SKM-1 (cell line): ENCODE results near the gene ZIC4.

ENCODE experiments used
- DNase-seq: peaks from one replicate; lab custom pipeline; 2025; ENCODE audit not compliant: unreplicated experiment; lab: John Stamatoyannopoulos, UW

ZIC4 gene

DNA sequence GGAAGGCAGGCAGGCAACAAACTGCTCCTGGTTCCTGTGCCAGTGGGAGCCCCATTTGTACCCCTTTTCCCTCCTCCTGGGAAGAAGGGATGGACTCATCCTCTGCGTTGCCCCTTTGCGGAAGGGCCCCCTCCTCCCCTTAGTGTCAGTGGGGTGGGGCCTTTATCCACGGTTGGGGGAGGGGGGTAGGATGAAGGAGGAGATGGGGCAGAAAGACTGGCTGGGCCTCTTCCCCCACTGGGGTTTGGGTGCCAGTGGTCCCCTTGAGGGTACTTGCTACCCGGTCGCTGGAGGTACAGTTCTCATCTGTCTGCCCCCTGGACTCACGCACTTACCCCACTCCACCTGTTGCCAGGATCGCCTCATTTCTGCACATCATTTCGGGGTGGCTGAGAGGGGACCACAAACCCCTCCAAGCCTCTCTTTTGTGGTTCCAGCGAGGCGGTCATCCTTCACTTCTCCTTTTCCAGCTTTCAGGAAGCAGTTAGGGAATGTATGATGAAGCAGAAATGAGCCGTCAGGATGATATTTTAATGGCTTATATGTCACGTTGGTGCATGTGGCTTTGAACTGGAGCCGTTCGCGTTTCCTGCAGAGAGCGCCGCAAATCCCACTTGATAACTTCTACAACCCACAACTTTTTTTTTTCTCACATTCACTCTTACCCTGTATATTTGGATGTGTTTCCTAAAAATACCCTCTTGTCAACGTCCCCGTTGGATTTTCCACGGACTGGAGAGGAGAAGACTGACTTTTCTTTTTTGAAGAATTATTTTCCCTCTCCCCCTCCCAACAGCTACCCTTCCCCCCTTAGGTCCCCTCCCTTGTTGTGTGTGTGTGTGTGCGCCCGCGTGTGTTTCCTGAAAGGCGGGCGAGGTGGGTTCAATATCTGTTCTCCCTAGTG, at the start of gene ZIC4:
Gene ZIC4 (minus strand): TSS at position 516 of the 904 bp plus-strand sequence. CDS start 3,746 bp downstream, outside the sequence.
- no peak for DNase-seq

DNA sequence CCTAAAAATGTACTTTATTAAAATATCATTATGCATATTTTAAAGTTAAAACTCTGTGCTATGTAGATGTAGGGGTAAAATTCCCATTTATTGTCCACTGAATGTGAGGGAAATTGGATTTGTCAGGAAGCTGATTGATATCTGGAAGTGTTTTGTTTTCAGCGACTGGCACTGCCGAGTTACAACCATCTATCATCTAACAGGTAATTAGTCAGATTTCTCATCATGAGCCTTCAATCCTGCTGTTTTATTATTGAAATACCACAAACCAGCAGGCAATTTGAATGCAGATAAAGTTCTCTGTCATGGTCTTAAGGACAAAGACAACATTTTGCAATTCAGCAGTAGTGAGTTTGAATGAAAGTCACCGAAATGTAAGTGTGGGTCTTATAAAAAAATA, 43.3 kb upstream of the ZIC4 start:
- DNase-seq = no peak

DNA sequence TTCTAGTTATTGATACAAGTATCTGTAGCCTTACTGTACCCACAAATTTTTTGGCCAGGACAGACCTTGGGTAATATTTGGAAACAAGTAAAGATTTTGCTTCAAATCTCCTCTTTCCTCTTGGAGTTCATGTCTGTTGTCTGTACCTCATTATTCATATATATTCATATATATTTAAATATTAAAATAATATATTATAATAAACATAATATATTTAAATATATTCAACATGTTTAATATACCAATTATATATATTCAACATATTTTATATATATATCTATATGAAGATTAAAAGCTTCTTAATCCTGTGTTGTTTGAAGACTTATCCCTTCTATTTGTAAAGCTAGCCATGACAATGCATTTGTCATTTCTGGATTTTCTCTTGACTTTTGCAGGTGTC, 40.9 kb upstream of the ZIC4 start:
- DNase-seq = no peak

DNA sequence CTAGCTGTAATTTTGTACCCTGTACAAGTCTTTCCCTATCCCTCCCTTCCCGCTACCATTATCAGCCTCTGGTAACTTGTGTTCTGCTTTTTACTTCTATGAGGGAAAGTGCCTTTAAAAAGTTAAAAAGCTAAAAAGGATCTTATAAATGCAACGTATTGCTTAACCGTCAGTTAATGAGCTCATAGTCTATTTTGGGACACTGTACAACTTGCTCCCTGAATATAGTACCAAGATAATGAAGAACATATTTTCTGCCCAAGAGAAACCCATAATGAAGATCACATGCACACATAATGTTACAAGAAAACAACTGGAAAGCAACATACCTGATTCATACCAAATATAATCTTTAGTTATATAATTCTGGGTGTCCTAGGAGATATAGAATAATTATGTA, 25.4 kb upstream of the ZIC4 start:
- DNase-seq = no peak

DNA sequence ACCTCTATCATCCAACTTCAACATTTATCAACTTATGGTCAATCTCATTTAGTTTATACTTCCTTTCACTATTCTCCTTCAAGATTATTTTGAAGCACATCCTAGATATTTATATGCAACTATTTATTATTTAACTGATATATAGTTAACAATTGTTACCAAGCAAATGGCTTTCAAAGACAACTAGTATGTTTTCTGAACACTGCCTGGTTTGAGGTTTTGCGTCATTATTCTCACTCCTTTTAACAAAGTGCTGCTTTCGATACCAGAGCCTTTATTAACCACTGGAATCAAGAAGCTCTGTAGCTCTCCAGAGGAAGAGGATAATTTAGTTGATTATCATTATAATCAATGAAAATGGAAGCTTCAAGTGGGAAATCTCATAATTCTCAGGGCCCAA, 22.4 kb upstream of the ZIC4 start:
- DNase-seq = no peak

DNA sequence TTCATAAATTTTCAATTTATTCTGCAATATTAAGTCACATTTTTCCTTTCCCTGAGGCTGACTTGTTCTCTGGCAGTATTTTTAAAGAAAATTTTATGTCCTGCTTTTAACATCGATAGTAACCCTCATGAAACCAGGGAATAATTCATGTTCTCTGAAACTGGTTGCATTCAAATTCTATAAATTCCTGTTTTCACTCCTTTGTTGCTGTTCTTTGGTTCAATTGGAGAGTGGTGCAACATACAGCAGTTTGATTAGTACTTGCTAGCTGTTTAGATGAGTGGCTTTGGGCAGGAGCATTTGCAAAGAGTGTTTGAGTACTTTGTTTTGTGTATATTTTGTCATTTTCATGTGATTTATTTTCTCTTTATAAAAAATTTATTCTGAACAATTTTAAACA, 22.0 kb upstream of the ZIC4 start:
- DNase-seq = no peak

DNA sequence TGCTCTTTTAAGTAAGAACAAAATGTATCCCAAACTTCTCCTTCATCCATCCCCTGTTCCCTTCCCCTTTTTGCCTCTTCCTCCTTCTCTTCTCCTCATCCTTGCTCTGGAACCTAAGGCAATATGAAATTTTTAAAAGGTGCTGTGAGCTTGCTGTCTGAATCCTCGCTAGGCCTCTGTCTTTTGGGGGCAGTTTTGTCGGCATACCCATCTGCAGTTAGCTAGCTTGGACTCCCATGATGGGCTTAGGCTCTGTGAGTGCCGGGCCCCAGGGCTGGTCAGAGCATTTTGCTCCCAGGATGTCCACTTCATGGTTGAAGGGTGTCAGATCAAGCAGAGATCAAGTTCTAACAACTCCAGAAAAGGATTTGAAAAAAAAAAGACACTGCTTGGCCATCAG, 21.4 kb upstream of the ZIC4 start:
- no peak for DNase-seq

DNA sequence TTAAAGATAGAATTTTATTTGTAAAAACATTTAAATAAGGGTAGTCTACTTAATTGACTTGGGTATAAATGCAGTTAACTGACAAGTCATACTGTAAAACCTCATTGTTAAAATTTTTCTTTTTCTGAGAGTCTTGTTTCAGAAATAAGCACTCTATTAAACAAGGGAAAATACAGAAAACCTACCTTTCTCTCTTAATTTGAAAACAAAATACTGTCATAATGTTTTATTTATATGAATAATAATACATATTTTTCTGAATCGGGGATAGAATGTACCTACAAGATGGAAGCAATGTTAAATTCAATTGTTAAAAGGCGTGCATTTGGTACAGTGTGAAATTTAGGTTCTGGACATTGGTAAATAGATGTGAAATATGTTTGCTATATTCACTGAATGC, 20.6 kb upstream of the ZIC4 start:
- no peak for DNase-seq

DNA sequence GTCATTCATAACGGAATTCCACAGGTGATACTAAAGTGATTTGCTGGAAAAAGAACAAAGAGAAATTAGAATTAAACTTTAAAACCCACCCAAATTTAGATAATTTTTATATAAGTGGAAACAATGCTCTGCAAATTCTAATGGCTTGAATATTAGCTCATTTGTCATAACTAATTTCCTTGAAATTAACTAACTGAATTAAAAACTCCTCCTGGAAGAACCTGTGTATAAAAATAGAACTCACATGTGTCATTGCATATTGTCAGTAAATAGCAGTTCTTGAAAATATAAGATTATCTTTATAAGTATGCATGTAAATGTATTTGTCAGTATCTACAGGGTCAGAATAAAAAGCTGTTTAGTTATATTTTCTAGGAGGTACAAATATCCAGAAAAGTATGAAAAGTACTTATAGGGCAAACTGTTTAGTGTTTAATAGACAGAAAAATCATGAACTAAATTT, 19.1 kb upstream of the ZIC4 start:
- DNase-seq = no peak

DNA sequence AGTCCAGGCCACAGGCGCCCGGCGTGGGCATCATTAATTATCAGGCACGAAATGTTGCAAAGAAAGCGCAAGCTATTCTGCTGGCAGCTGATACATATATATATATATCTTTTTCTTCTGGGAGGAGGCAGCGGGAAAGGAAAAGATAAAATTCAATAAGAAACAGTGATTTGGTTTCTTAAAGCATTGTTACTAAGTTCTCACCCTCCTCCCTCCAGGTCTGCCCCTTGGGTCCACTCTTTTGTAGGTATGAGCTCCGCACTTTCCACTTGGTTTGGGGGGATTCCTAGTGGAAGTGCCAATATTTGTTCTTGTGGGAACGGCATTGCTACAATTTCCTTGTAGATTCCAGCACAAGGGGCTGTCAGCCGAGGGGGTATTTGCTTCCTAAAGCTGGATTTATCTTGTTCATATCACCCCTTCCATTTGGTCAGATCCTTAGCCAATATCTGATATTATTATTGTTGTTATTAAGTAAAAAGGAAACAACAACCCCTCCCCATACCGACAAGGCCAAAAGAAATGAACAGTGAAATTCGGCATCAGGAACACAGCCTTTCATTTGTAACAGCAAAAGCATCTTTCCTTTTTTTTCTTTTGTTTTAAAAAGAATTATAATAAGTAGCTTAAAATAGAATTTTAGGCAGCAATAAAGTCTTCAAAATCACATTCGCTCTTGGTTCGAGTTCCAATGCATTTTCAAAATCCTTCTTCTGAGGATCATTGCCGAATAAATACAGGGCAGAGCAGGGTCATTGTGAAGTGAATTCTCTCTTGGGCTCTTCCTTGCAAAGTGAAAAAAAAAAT, 18.4 kb upstream of the ZIC4 start:
- DNase-seq = no peak

DNA sequence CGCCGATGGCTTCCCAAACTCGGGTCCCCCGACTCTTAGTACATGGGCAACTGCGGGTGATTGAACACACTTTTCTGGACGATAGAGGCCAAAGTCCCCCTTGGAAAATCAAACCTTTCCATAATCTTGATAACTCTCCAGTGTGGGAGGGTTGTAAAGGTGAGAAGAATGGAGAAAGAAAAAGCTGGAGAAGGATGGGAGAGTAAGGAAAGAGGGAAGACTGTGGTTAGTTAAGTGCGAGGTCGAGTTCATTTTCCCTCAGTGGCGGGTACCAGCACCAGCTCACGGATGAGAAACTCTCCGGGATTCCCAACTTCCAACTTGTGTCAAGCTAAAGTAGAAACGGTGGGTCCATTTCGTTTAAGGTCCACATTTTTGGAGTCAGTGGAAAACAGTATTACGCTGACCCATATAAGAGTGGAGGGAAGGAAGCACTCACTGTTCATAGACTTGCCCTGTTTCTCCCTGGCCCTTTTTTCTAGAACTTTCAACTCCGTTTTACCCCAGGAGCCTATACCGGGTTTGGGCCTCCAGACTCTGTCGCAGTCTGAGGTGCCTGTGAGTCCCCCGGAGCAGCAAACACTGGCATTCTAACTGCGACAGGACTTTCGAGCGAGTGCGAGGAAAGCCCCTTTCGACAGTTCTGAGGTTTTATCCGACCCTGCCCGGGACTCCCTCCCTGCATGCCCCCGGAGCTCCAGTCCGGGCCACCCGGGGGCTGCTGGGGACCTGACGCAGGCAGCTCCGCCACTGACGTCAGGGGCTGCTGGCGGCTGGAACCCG, 17.6 kb upstream of the ZIC4 start:
- DNase-seq = no peak

DNA sequence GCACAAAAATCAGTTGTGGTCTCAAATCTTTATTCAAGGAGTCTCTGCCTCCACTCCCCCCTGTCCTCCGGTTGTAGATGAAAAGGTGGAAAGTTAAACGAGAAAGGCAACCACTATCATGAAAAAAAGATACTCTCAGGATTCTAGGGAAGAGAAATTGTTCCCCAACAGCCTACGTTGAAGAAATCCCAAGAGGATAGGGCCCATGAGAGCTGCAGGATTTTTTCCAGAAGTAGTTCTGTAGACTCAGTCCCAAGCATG, 17.1 kb upstream of the ZIC4 start:
- no peak for DNase-seq

DNA sequence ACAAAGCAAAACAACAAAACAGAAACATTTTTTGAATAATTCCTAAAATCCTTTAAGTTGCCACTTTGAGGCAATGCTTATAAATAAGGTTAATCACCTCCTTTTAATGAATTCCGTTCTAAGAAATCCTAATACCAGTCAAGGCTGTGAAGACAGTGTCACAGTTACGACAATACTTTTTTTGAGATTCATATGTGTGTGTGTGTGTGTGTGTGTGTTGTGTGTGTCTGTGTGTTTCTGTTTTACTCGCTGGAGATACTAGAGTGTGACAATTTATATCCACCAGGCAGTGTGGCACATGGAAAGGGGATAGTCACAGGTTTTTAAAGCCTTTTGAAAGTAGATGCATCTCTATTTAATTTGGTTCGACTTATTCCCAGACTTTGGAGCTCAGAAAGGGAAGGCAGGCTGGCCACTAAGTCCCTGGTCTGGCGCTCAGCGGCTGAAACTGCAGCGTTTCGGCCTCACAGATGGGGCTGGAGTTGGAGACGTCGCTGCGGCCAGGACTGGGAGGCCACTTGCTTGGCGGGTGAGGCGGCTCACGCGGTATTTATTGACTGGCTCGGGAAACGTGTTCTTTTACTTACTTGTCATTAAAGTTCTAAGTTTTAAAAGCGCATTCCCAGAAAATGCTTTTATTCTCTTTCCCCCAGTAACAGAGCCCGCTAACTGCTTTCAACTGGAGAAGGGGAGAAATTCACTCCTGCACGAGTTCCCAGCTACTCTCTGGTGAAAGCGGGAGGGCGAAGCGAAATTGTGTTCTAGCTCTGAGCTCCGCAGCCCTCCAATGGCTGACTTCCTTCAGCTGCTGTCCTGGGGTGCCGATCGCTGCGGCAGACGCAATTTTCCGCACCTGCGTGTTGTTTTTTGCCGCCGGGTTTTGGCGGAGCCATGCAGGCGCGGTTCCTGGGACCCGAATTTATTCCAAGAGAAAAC, 16.5 kb upstream of the ZIC4 start:
- no peak for DNase-seq

DNA sequence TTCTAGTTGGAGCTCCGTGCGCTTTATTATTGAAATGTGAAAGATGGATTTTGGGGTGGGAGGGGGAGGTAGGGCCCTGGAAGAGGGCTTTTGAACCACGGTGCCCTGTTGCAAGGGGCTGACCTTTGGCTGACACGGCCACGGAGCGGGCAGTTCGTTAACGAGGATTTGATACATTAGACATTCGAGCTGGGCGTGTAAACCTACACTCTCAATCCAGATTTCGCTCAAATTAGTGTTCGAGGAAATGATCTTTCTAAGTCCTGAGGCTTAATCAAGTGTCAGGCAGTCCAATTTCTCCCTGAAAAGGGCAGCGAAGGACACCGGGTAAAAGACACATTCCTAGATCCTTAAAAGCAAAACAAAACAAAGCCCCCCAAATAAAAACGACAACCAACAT, 15.9 kb upstream of the ZIC4 start:
- DNase-seq = no peak

DNA sequence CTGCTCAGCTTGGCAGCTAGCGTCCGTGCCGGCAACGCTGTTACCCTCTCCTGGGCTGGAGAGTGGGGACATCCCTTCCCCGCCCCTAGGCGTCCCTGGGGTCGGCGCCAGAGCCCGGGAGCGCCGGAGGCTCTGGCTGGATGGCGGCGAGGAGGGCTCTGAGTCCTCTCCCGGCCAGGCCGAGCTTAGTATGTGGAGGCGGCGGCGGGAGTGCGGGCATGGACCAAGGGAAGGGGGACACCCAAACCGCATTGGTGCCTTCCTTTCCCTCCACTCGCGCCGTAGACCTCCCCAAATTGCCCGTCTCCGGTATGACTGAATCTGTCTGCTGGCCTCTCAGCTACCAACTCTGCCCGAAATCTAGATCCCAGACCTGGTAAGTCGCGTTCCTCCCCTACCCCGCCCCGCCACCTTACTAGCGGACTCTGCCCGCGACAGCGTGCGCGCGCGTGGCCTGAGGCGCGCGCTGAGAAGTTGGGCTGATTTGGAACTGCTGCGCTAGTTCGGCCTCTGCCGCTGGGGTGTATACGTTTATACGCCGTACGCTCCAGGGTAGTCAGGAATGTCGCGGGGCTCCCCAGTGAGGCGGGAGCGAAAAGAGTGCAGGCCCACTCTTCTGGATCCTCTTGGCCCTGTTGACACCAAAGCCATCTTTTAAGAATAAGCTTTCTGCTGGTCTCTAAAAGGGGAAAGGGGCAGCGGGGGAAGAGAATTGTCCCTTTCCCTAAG, 15.0 kb upstream of the ZIC4 start:
- DNase-seq = no peak

DNA sequence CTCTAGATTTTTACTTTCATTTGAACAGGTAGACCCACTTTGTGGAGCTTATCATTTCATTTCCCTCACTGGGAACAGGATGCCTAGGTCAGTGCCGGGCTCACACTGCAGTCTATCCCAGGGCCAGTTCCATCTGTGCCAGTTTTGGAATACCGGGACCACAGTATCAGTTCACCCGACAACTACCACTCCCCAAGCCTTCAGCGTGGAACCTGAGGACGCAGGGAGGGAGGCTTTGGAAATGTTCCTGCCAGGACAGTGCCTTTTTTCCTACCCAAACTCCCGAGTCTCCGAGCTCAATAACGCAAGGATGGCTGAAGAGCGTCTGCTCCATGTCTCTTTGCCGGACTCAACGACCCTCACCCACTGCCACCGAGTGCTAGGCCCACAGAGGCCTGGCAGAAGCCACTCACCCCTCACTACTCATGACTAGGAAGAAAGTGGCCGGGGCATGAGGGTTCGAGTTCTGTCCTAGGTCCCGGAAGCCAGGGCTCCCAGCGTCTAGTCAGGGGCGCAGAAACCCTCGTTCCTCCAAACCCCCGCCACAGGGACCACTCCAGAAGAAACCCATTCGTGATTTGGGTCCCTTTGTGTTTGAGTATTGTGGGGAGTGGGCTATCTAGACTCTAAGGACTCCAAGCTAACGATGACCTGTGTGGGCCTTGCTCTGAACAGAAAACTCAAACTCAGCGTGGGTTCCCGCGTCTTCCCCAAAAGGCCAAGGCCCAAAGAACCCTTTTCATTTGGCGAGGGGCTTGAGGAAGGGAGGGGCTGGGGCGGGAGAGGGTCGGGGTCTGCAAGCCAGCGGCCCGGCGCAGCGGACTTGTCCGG, 14.2 kb upstream of the ZIC4 start:
- DNase-seq = no peak

DNA sequence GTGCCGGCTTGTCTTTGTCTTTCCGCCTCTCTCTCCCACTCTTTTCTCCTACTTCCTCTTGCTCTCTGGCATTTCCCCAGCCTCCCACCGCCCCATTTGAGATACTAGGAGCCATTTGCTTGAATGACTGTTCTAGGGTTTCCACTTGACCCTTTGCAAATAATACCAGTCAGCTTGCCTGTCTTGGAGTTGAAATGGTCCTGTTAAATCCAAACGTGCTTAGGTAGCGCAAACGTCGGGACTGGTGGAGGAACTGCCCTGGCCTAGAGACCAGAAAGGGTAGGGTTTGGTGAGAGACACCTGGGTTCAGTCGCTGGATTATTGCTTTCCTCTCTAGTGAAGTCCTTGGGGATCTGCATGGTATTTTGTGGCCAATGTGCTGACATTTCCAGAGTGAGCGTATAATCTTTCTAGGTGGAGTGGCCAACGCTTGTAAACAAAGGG, 13.5 kb upstream of the ZIC4 start:
- DNase-seq = no peak

DNA sequence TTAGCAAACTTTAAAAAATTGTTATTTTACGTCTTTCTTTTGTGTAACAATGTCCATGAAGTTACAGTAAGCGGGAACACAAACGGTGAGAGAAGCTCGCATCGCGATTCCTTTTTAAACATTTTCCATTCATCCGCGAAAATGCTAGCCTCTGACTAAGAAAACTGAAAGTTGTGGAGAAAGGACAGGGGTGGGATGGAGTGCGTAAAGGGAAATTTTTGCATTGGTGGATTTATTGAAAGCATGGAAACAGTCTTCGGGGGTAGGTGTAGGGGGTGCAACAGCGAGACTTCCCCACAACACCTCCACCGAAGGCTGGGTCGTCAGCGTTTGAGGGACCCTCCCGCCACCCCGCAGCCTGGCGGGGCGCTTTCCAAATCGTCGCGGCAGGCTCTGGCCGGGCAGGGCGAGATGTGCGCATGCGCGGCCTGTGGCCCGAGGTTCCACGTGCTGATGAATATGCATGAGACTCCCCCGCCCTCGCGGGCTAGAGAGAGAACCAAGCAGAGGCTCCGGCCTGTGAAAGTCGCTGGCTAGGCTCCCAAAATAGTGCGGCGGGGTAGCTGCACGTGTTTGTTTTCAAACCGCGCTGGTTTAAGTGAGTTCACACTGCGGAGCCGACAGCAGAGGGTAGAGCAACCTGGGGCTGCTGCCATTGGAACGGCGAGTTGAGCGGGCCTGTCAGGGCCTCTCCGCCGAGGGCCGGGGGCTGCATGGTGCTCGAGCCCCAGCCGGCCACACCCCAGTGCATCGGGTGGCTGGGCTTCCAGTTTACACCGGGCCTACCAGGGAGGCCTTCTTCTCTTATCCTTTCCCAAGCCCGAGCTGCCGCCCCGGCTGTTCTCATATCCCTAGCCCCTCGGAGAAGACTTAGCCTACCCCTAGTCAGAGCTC, 12.7 kb upstream of the ZIC4 start:
- no peak for DNase-seq
